Measurements from ENCODE around the gene ZNF496.

Gene ZNF496

GRCh38 chr1:247332623-247333361 is 1.1 kb upstream of the ZNF496 start:
- TF ChIP-seq REST (IDR thresholded peaks at IDR 0.05; ENCODE audit: insufficient read depth in 1 of 2, low read depth in 2 of 2, low read length in 2 of 2) (no peak), POLR2AphosphoS5 (IDR thresholded peaks at IDR 0.05; ENCODE audit: low read depth, low read length) (0 out of 2 replicates have a peak, but pooled peaks have one; percentile 41)

- TF ChIP-seq TAF1 (IDR thresholded peaks at IDR 0.05; ENCODE audit: borderline replicate concordance, insufficient read depth, low read length), result no peak
- TF ChIP-seq POLR2AphosphoS5 (IDR thresholded peaks at IDR 0.05; ENCODE audit: low read depth, low read length), result no peak; the same call in 1 of the 2 replicates
- TF ChIP-seq SIN3A (IDR thresholded peaks at IDR 0.05; ENCODE audit: borderline replicate concordance, insufficient read depth, low read length), result no peak; the same call in 1 of the 2 replicates
- TF ChIP-seq REST (IDR thresholded peaks at IDR 0.05; ENCODE audit: insufficient read depth in 1 of 2, low read depth in 2 of 2, low read length in 2 of 2), result no peak
- TF ChIP-seq FOXP2 (optimal IDR thresholded peaks at IDR 0.05; ENCODE audit: borderline replicate concordance, extremely low read depth, extremely low read length, insufficient read depth), result no peak
Measured at GRCh38 chr1:247332215-247332622, 552 bp upstream of the ZNF496 start.

- TF ChIP-seq POLR2AphosphoS5 (IDR thresholded peaks at IDR 0.05; ENCODE audit: low read depth, low read length) (peak; percentile 84), SIN3A (IDR thresholded peaks at IDR 0.05; ENCODE audit: borderline replicate concordance, insufficient read depth, low read length) (no peak; the same call in 1 of the 2 replicates), REST (IDR thresholded peaks at IDR 0.05; ENCODE audit: insufficient read depth in 1 of 2, low read depth in 2 of 2, low read length in 2 of 2) (0 out of 4 replicates have a peak, but pooled peaks of 1 of the 2 experiments have one; percentile 15), TAF1 (IDR thresholded peaks at IDR 0.05; ENCODE audit: borderline replicate concordance, insufficient read depth, low read length) (peak; percentile 73; the same call in 1 of the 2 replicates)
Measured at GRCh38 chr1:247331172-247331524, 519 bp downstream of the ZNF496 start.

- TF ChIP-seq SIN3A (IDR thresholded peaks at IDR 0.05; ENCODE audit: borderline replicate concordance, insufficient read depth, low read length), result 0 out of 2 replicates have a peak, but pooled peaks have one; percentile 28
- 0 out of 4 replicates have a peak, but pooled peaks of 1 of the 2 experiments have one; percentile 5 for TF ChIP-seq REST (IDR thresholded peaks at IDR 0.05; ENCODE audit: insufficient read depth in 1 of 2, low read depth in 2 of 2, low read length in 2 of 2)
- no peak for TF ChIP-seq FOXP2 (optimal IDR thresholded peaks at IDR 0.05; ENCODE audit: borderline replicate concordance, extremely low read depth, extremely low read length, insufficient read depth)
- no peak for TF ChIP-seq TAF1 (IDR thresholded peaks at IDR 0.05; ENCODE audit: borderline replicate concordance, insufficient read depth, low read length)
- TF ChIP-seq POLR2AphosphoS5 (IDR thresholded peaks at IDR 0.05; ENCODE audit: low read depth, low read length), result no peak
Measured at GRCh38 chr1:247330548-247331171, 1.0 kb downstream of the ZNF496 start.
